HL-60 (cell line): Measurements from ENCODE around the gene SRRM3.

ENCODE experiments used
- GABPA ChIP-seq: IDR thresholded peaks from 2 replicates; pipeline ENCODE4 v1.6.1; 2012; ENCODE audit warnings: low read depth
- POLR2AphosphoS5 ChIP-seq: IDR thresholded peaks from 2 replicates; pipeline ENCODE4 v1.6.1; 2012; ENCODE audit warnings: low read depth
- SPI1 ChIP-seq: IDR thresholded peaks from 2 replicates; pipeline ENCODE4 v1.6.1; 2012; ENCODE audit warnings: low read depth, mild to moderate bottlenecking, borderline replicate concordance
- TF ChIP-seq, protein P1 (sequence below): IDR thresholded peaks from one replicate; pipeline ENCODE4 v1.5.1; 2011; ENCODE audit warnings: low read length, control low read depth, inconsistent platforms; ENCODE audit not compliant: insufficient read depth
- TF ChIP-seq, protein P2 (sequence below): IDR thresholded peaks from 2 replicates; pipeline ENCODE4 v1.6.1; 2012; ENCODE audit warnings: low read depth; ENCODE audit not compliant: insufficient replicate concordance

DNA sequence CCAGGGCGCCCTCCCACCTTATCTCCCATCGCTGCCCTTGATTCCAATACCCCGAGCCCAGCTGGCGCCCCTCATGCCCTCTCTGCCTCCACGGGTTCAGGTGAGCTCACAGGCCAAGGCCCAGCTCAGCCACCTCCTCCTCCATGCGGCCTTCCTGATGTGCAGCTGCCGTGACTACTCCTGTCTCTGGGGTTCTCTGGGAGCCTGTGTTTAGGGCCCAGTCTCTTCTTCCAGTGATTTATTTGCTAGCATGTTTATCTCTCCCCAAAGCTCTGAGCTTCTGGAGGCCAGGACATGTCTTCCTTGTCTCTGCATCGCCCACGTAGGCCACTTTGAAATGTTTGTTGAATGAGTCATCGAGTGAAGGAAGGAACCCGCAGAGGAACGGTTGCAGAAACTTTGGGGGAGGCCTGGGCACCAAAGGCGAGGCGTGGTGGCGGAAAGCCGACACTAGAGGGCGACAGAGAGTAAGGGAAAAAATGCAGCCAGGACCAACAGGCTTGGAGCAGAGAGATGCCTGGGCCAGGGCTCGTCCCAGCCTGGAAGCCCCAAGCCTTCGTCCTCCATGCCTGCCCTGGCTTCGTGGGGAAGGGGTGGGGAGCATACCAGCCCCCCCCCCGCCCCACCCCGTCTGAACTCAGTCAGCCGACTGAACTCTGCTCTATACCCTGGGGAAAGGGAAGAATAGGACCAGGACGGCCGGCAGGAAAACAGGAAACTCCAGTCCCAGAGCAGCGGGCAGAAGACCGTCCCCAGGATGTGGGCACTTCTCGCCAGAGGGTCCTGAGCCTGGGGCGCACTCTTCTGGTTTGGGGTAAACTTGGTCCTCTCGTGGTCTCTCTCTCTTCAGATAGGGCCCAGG lies 89.9 kb downstream of the SRRM3 start:
- TF ChIP-seq POLR2AphosphoS5, result no peak
- TF ChIP-seq, protein P1, sequence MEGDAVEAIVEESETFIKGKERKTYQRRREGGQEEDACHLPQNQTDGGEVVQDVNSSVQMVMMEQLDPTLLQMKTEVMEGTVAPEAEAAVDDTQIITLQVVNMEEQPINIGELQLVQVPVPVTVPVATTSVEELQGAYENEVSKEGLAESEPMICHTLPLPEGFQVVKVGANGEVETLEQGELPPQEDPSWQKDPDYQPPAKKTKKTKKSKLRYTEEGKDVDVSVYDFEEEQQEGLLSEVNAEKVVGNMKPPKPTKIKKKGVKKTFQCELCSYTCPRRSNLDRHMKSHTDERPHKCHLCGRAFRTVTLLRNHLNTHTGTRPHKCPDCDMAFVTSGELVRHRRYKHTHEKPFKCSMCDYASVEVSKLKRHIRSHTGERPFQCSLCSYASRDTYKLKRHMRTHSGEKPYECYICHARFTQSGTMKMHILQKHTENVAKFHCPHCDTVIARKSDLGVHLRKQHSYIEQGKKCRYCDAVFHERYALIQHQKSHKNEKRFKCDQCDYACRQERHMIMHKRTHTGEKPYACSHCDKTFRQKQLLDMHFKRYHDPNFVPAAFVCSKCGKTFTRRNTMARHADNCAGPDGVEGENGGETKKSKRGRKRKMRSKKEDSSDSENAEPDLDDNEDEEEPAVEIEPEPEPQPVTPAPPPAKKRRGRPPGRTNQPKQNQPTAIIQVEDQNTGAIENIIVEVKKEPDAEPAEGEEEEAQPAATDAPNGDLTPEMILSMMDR, result peak; percentile 96
- no peak for TF ChIP-seq GABPA
- TF ChIP-seq SPI1, result no peak
- TF ChIP-seq, protein P2, sequence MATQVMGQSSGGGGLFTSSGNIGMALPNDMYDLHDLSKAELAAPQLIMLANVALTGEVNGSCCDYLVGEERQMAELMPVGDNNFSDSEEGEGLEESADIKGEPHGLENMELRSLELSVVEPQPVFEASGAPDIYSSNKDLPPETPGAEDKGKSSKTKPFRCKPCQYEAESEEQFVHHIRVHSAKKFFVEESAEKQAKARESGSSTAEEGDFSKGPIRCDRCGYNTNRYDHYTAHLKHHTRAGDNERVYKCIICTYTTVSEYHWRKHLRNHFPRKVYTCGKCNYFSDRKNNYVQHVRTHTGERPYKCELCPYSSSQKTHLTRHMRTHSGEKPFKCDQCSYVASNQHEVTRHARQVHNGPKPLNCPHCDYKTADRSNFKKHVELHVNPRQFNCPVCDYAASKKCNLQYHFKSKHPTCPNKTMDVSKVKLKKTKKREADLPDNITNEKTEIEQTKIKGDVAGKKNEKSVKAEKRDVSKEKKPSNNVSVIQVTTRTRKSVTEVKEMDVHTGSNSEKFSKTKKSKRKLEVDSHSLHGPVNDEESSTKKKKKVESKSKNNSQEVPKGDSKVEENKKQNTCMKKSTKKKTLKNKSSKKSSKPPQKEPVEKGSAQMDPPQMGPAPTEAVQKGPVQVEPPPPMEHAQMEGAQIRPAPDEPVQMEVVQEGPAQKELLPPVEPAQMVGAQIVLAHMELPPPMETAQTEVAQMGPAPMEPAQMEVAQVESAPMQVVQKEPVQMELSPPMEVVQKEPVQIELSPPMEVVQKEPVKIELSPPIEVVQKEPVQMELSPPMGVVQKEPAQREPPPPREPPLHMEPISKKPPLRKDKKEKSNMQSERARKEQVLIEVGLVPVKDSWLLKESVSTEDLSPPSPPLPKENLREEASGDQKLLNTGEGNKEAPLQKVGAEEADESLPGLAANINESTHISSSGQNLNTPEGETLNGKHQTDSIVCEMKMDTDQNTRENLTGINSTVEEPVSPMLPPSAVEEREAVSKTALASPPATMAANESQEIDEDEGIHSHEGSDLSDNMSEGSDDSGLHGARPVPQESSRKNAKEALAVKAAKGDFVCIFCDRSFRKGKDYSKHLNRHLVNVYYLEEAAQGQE, result no peak
